ENCODE results near the gene ZMYM5. TPM values are rescaled to one million over a fixed set of nuclear protein-coding genes. Genes with fewer than 3 reads are reported as not detected.
"Not testable (repeated sequence)": the region's sequence is repeated elsewhere in the genome, so short reads cannot be mapped to it uniquely, and the experiment has no call there.

The ZMYM5 gene
- total RNA-seq, 4 donors from 2014 or later = 7.8 to 13.8 (median 10.2) TPM

DNA sequence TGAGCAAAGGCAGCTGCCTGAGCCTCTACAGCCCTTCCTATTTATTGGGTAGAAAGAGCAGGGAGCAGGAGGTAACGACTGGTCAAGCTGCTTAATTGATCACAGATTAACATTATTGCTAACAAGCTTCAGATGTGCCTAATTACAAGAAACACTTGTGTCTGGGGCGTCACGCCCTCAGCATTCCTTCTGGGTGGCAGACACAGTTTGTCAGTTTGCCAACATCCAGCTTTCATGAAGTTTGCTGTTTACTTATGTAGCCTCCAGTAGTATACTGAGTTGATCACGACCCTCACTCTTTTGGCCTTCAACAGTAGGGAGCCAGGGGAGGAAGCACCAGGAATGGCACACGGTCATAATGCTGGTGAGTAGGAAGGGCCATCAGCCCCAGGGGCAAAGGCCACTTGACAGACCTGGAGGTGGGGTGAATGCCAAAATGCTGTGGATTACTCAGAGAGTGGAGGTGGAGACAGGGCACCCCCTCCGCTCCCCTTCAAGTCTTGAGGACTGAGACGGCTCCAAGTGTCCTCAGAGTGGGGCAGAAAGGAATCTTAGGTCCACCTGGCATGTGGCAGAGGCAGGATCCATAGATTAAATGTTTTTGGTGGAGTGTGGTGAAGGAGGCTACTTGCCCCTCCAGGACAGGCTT lies 45.8 kb downstream of the ZMYM5 start:
- no peak overlapping the region for H3K4me3 ChIP-seq
- intact Hi-C loops (cut with DNase I; ENCODE audit: low total_unique reads) = no loop called here
- no peak for ATAC-seq
- no peaks in the 10 kb centered on the region for H3K4me1 ChIP-seq
- DNase-seq = no peak
- H3K27me3 ChIP-seq = no peaks in the 10 kb centered on the region
- H3K36me3 ChIP-seq = peaks cover 0 to 15% of the 10 kb centered on the region in 2 donors
- no peak overlapping the region for H3K27ac ChIP-seq
- in situ Hi-C loops (cut with MboI; ENCODE audit: low sequenced_read_pairs in 4 of 4) = no loop called here
- no peaks in the 10 kb centered on the region for H3K9me3 ChIP-seq
- TF ChIP-seq, protein P1, sequence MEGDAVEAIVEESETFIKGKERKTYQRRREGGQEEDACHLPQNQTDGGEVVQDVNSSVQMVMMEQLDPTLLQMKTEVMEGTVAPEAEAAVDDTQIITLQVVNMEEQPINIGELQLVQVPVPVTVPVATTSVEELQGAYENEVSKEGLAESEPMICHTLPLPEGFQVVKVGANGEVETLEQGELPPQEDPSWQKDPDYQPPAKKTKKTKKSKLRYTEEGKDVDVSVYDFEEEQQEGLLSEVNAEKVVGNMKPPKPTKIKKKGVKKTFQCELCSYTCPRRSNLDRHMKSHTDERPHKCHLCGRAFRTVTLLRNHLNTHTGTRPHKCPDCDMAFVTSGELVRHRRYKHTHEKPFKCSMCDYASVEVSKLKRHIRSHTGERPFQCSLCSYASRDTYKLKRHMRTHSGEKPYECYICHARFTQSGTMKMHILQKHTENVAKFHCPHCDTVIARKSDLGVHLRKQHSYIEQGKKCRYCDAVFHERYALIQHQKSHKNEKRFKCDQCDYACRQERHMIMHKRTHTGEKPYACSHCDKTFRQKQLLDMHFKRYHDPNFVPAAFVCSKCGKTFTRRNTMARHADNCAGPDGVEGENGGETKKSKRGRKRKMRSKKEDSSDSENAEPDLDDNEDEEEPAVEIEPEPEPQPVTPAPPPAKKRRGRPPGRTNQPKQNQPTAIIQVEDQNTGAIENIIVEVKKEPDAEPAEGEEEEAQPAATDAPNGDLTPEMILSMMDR (IDR thresholded peaks at IDR 0.05 in 4 of 5, conservative IDR thresholded peaks at IDR 0.05 in 1 of 5) = no peak
- no peak for TF ChIP-seq POLR2A (IDR thresholded peaks at IDR 0.05)

DNA sequence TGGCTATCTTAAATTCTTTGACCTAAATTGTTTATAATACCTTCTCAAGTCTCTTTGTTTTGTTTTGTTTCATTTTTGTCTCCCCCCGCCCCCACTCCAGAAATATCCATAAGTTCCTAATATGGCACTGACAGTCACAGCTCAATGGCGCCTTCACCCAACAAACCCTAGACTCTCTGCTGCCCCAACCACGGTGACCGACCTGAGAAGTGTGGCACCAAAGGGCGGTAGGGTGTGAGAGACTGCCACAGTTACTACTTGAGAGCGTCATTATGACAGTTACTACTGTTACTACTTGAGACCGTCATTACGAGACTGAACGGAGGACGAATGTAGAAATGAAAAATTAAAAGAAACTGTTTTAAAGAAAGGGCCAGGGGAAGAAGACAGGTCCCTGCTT lies 46.3 kb downstream of the ZMYM5 start:
- Histone ChIP-seq H3K4me1 (no peaks in the 10 kb centered on the region), H3K4me3 (no peak overlapping the region), H3K36me3 (peaks cover 0 to 15% of the 10 kb centered on the region in 2 donors), H3K9me3 (no peaks in the 10 kb centered on the region), H3K27ac (no peak overlapping the region), H3K27me3 (no peaks in the 10 kb centered on the region)
- TF ChIP-seq, protein P1 (IDR thresholded peaks at IDR 0.05 in 4 of 5, conservative IDR thresholded peaks at IDR 0.05 in 1 of 5) = no peak
- no peak for TF ChIP-seq POLR2A (IDR thresholded peaks at IDR 0.05)
- DNase-seq = no peak
- intact Hi-C loops (cut with DNase I; ENCODE audit: low total_unique reads) (no loop called here), in situ Hi-C loops (cut with MboI; ENCODE audit: low sequenced_read_pairs in 4 of 4) (no loop called here)
- no peak for ATAC-seq

DNA sequence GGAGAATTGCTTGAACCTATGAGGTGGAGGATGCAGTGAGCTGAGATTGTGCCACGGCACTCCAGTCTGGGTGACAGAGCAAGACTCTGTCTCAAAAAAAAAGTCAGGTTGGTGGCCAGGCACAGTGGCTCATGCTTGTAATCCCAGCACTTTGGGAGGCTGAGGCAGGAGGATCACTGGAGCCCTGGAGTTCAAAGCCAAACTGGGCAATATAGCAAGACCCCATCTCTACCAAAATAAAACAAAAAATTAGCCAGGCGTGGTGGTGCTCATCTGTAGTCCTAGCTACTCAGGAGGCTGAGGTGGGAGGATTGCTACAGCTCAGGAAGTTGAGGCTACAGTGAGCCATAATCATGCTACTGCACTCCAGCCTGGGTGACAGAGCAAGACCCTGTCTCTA lies 47.6 kb downstream of the ZMYM5 start:
- ATAC-seq; H3K9me3 ChIP-seq; DNase-seq; H3K27ac ChIP-seq; H3K4me3 ChIP-seq; in situ Hi-C loops (cut with MboI; ENCODE audit: low sequenced_read_pairs in 4 of 4); intact Hi-C loops (cut with DNase I; ENCODE audit: low total_unique reads); H3K4me1 ChIP-seq; H3K27me3 ChIP-seq: not testable (repeated sequence)
- H3K36me3 ChIP-seq = peaks cover 0 to 15% of the 10 kb centered on the region in 2 donors

DNA sequence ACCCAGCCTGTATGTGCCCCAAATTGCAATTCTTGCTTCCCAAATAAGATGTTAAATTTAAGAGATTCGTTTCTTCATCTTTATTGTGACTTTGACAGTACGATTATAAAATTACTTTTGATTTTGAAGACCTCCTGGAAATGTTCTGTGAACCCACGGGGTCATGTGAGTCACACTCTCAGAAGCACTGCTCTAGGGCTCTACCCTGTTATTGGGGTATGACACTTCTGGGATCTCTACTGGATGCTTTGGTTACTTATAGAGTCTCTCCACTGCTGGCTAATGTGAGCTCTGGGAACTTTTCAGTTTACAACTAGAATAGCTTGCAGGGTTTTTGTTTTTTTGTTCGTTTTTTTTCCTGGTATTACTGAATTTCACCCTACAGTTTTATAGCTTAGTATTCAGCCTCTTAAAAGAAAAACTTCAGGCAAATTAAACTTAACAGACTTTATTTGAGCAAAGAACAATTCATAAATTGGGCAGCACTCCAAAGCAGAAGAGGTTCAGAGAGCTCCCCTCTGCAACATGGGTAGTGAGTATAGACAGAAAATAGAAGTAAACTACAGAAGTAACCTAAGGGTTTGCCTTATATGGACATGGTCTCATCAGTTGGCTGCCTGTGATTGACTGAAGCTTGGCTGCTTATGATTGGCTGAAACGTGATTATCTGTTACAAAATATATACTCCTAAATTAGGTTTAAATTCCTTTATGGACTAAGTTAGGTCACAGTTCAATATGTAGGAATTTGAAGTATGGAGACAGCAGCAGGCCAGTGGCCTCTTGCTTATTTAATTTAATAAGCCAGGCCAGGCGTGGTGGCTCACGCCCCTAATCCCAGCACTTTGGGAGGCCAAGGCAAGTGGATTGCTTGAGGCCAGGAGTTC lies 52.2 kb downstream of the ZMYM5 start:
- in situ Hi-C loops (cut with MboI; ENCODE audit: low sequenced_read_pairs in 4 of 4) (no loop called here), intact Hi-C loops (cut with DNase I; ENCODE audit: low total_unique reads) (no loop called here)
- ATAC-seq (no peak), DNase-seq (no peak)
- no peak for TF ChIP-seq POLR2A (IDR thresholded peaks at IDR 0.05)
- TF ChIP-seq, protein P1 (IDR thresholded peaks at IDR 0.05 in 4 of 5, conservative IDR thresholded peaks at IDR 0.05 in 1 of 5) = no peak
- H3K27me3 ChIP-seq = no peaks in the 10 kb centered on the region
- H3K9me3 ChIP-seq = no peaks in the 10 kb centered on the region
- no peak overlapping the region for H3K4me3 ChIP-seq
- H3K27ac ChIP-seq = no peak overlapping the region
- H3K4me1 ChIP-seq = no peaks in the 10 kb centered on the region
- no peaks in the 10 kb centered on the region for H3K36me3 ChIP-seq

DNA sequence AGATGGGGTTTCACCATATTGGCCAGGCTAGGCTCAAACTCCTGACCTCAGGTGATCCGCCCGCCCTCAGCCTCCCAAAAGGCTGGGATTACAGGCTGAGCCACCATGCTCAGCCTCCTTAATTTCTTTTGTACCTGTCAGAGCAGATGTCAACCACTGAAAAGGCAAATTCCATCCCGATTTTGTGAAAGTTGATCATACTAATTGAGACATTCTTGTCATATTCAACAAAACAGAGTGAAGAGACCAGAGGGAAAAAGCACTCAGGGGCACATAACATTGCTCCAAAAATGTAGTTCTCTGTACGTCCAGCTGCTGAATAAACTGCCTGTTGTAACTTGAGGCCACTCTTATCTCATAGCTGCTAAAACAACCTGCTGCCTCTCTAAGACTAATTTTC lies 53.3 kb downstream of the ZMYM5 start:
- no peak overlapping the region for H3K4me3 ChIP-seq
- H3K27me3 ChIP-seq = no peaks in the 10 kb centered on the region
- in situ Hi-C loops (cut with MboI; ENCODE audit: low sequenced_read_pairs in 4 of 4) (no loop called here), intact Hi-C loops (cut with DNase I; ENCODE audit: low total_unique reads) (no loop called here)
- no peaks in the 10 kb centered on the region for H3K4me1 ChIP-seq
- no peak for TF ChIP-seq POLR2A (IDR thresholded peaks at IDR 0.05)
- TF ChIP-seq, protein P1 (IDR thresholded peaks at IDR 0.05 in 4 of 5, conservative IDR thresholded peaks at IDR 0.05 in 1 of 5) = no peak
- DNase-seq (no peak), ATAC-seq (no peak)
- no peak overlapping the region for H3K27ac ChIP-seq
- H3K9me3 ChIP-seq = no peaks in the 10 kb centered on the region
- no peaks in the 10 kb centered on the region for H3K36me3 ChIP-seq

All from gastrocnemius medialis (tissue), 4 donors.